NCI-H2029 (cell line): ENCODE measurements around the gene PDCD7.
"Not testable (repeated sequence)": the region's sequence is repeated elsewhere in the genome, so short reads cannot be mapped to it uniquely, and the experiment has no call there.

Experiments
- DNase-seq: peaks from one replicate; lab custom pipeline; 2025; lab: John Stamatoyannopoulos, UW

PDCD7 gene

DNA sequence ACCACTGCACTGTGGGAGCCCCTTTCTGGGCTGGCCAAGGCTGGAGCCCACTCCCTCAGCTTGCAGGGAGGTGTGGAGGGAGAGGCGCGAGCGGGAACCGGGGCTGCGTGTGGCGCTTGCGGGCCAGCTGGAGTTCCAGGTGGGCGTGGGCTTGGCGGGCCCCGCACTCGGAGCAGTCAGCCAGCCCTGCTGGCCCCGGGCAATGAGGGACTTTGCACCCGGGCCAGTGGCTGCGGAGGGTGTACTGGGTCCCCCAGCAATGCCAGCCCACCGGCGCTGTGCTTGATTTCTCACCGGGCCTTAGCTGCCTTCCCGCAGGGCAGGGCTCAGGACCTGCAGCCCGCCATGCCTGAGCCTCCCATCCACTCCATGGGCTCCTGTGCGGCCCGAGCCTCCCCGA is 58.7 kb downstream of the PDCD7 start:
- not testable (repeated sequence) for DNase-seq

DNA sequence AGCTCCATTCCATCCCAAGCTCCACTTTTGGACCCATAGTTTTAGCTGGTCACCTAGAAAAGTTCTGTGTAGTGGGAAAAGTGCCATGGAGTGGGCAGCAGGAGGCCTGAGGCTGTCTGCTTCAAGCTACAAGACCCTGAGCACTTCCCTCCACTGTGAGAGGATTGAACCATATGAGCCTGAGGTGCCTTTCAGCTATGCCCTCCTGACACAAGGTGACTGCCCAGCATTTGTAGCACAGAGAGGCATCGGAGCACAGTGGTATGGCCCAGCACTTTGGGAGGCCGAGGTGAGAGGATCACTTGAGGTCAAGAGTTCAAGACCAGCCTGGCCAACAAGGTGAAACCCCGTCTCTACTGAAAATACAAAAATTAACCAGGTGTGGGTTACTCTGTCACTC is 61.0 kb downstream of the PDCD7 start:
- DNase-seq: no peak

GRCh38 chr15:65072027-65072426 is 61.6 kb downstream of the PDCD7 start:
- no peak for DNase-seq

- no peak for DNase-seq
These were observed 62.2 kb downstream of the PDCD7 start for GRCh38 chr15:65071381-65071811.

DNA sequence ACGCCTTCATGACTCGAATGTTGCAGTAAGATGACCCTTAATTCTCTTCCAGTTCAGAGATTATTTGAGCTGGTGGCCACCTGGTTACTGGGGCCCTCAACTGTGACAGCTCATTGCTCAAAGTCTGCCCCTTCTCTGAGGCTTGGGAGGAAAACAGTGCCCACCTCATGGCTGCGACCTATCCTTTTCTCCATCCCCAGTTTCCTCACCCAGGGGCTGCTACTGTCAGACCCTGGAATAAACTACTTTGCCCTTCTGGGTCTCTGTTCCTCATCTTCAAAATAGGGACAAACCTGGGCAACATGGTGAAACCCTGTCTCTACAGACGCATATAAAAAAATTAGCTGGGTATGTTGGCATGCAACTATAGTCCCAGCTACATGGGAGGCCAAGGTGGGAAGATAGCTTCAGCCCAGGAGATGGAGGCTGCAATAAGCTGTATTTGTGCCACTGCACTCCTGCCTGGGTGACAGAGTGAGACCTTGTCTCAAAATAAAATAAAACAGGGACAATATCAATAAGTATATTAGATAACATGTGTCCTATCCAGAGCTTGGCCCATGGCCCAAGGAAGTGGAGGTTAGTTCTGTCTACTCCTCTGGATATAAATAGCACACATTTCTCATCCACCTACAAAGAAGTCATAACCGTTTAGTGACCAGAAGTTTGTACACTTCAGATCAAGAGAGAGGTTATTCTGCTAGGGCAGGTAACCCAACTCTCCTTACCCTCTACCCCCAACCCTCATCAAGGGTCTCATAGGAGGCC is 63.6 kb downstream of the PDCD7 start:
- no peak for DNase-seq

DNA sequence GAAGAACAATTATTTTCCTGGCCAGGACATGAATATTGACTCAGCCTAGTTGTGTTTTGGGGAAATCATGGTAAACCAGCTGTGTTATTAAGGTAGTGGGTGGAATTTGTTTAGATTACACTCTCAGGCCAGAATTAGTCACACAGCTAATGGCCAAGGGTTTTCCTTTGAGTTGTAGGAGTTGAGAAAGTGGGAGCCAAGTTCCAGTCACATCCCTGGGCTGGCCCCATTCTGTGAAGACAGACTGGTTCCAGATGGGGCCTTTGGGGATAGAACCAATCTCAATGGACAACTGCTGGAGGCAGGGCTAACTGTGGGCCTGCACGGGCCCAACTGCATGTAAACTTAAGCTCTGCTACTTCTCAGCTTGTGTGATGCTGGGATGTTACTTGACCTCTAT is 64.4 kb downstream of the PDCD7 start:
- no peak for DNase-seq

DNA sequence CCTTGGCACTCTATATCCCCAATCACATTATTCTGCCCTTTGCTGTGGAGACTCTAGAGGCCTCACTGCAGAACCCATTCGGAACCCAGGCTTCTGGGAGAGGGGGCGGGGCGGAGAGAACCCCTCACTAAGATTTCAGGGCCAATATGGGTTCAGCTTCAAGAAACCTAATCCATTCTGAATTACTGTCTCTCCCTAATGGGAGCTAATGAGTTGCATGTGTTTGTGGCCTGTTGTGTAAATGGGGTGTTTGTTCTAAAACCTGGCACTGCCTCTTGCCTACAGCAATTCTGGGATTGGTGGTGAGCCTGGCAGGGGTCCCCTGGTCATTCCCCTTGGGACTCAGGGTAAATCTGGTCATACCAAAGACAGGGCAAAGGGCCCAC is 65.2 kb downstream of the PDCD7 start:
- DNase-seq: no peak

DNA sequence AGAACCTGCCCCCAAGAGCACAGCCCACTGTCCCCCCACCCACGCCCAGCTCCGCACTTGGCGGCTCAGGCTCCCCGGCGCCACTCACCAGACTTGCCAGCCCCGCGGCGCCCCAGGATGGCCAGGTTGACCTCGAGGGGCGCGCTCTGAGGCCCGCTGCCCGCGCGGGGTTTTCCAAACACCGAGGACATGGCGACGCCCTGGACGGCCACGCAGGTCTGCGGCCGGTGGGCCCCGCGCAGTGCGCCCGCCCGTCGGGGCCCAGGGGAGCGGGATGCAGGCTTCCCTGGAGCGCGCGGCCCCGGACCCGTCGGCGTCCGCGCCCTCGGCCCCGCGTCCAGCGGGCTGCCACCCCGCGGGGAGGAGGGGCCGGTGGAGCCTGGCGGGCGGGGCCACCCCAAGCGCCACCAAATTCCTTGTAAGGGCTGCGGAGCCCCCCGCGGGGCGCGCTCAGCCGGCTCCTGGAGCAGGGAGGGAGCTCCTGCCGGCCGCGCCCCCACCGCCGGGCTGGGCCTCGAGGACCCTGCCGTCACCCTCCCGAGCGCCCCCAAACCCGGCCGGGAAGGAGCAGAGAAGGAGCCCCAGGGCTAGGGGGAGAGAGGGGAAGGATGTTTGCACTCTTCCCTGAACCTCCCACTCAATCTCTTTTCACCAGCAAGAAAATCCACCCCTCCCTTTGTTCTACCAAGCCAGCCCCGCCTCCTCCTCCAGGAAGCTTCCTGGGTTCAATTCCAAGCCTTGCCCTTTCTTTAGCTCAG is 65.8 kb downstream of the PDCD7 start, which contains the start of gene RASL12:
TSS of gene RASL12 (minus strand) at position 347 of the 758 bp plus-strand sequence. CDS start at position 191, 156 bp downstream.
- DNase-seq: no peak
